Liver (tissue), 3 donors: ENCODE measurements around the gene ACSF2.
A peak's percentile ranks its signal among the peaks of the same experiment; 100 is the strongest.

Experiments
- ATF3 ChIP-seq: IDR thresholded peaks from 2 replicates; pipeline ENCODE4 v1.6.1; 2016; ENCODE audit warnings: antibody characterized with exemption
- CTCF ChIP-seq: fragments of 150-350 bp; IDR thresholded peaks from 2 replicates; pipeline ENCODE4 v1.5.1; 2017; ENCODE audit warnings: improper control_type of control experiment, low read depth, low read length; ENCODE audit not compliant: missing input control
- EGR1 ChIP-seq, 2 donors: IDR thresholded peaks; 2 replicates each; pipeline ENCODE4 v1.6.1; 2016 to 2018; ENCODE audit warnings: antibody characterized with exemption in 2 of 2, low read depth in 2 of 2
- HNF4A ChIP-seq, 2 donors: conservative IDR thresholded peaks; 2 replicates each; pipeline ENCODE4 v1.6.1; 2016; ENCODE audit warnings: antibody characterized with exemption in 2 of 2, mild to moderate bottlenecking in 2 of 2
- JUND ChIP-seq, 2 donors: IDR thresholded peaks; 2 replicates each; pipeline ENCODE4 v1.6.1; 2016; ENCODE audit warnings: antibody characterized with exemption in 2 of 2
- MAX ChIP-seq: IDR thresholded peaks from 2 replicates; pipeline ENCODE4 v1.6.1; 2016; ENCODE audit warnings: antibody characterized with exemption
- RAD21 ChIP-seq, 2 donors: IDR thresholded peaks; 2 replicates each; pipeline ENCODE4 v1.6.1; 2016; ENCODE audit warnings: antibody characterized with exemption in 2 of 2, mild to moderate bottlenecking in 2 of 2
- REST ChIP-seq: IDR thresholded peaks from 2 replicates; pipeline ENCODE4 v1.6.1; 2016; ENCODE audit warnings: antibody characterized with exemption, mild to moderate bottlenecking
- SP1 ChIP-seq: IDR thresholded peaks from 2 replicates; pipeline ENCODE4 v1.6.1; 2018; ENCODE audit warnings: antibody characterized with exemption, mild to moderate bottlenecking
- YY1 ChIP-seq: IDR thresholded peaks from 2 replicates; pipeline ENCODE4 v1.6.1; 2016; ENCODE audit warnings: antibody characterized with exemption, mild to moderate bottlenecking
- donor health status: healthy.
- donor health status: healthy.

- TF ChIP-seq CTCF (no peak), ATF3 (no peak), MAX (no peak), REST (no peak), JUND (IDR thresholded peaks at IDR 0.05) (peak in 1 of 2 donors; percentile 18), YY1 (no peak), SP1 (no peak), EGR1 (IDR thresholded peaks at IDR 0.05; ENCODE audit: low read depth in 2 of 2) (no peak), HNF4A (conservative IDR thresholded peaks at IDR 0.05) (peak; percentile 27 to 42), RAD21 (IDR thresholded peaks at IDR 0.05) (no peak)
Observed at GRCh38 chr17:50420419-50421112, 5.5 kb upstream of the ACSF2 start.
